22Rv1 (cell line): ENCODE data around the gene MTG1.
A peak's percentile ranks its signal among the peaks of the same experiment; 100 is the strongest.

Experiments used
- CTCF ChIP-seq: fragments of 450-650 bp; IDR thresholded peaks from 2 replicates; pipeline ENCODE4 v1.5.1; 2017; ENCODE audit warnings: mild to moderate bottlenecking
- ZFX ChIP-seq: fragments of 450-650 bp; IDR thresholded peaks from 2 replicates; pipeline ENCODE4 v1.6.1; 2017; ENCODE audit warnings: antibody characterized with exemption, borderline replicate concordance

- TF ChIP-seq CTCF (peak; percentile 27), ZFX (no peak)
Observed at GRCh38 chr10:133394064-133394663, at the start of gene MTG1.
